NB4 (cell line): Measurements from ENCODE around the gene SKIL.
A peak's percentile ranks its signal among the peaks of the same experiment; 100 is the strongest.

Experiments
- DNase-seq: peaks from one replicate; pipeline ENCODE4 v3.0.0; 2010; ENCODE audit warnings: low read depth
- H3K4me3 ChIP-seq: one replicate; pipeline ENCODE4 v1.5.1; 2011; ENCODE audit warnings: mild to moderate bottlenecking, low read depth, low read length, moderate library complexity
- CTCF ChIP-seq: IDR thresholded peaks from one replicate; pipeline ENCODE4 v1.5.1; 2012; ENCODE audit warnings: low read depth, low read length
- MAX ChIP-seq: IDR thresholded peaks from 2 replicates; pipeline ENCODE4 v1.6.1; 2011; ENCODE audit warnings: low read depth, low read length
- MYC ChIP-seq: IDR thresholded peaks from 2 replicates; pipeline ENCODE4 v1.6.1; 2011; ENCODE audit warnings: low read depth, low read length
- POLR2A ChIP-seq: IDR thresholded peaks from 2 replicates; pipeline ENCODE4 v1.6.1; 2011; ENCODE audit warnings: mild to moderate bottlenecking; ENCODE audit not compliant: insufficient read length; ENCODE audit errors: extremely low read depth

Gene SKIL

GRCh38 chr3:170405101-170405500, 47.6 kb downstream of the SKIL start:
- no peak overlapping the region for H3K4me3 ChIP-seq
- no peak for DNase-seq
- TF ChIP-seq MYC (no peak), MAX (no peak), CTCF (no peak), POLR2A (no peak)

GRCh38 chr3:170410428-170411029, 53.0 kb downstream of the SKIL start:
- no peak overlapping the region for H3K4me3 ChIP-seq
- peak; percentile 35 for DNase-seq
- TF ChIP-seq MAX (no peak), POLR2A (no peak), CTCF (peak; percentile 22), MYC (no peak)

- no peak for DNase-seq
- no peak overlapping the region for H3K4me3 ChIP-seq
- TF ChIP-seq MAX = no peak
- no peak for TF ChIP-seq CTCF
- no peak for TF ChIP-seq POLR2A
- no peak for TF ChIP-seq MYC
Measured at GRCh38 chr3:170413291-170413690, 55.8 kb downstream of the SKIL start.

- no peak for TF ChIP-seq POLR2A
- TF ChIP-seq CTCF = peak; percentile 98
- H3K4me3 ChIP-seq = no peak overlapping the region
- DNase-seq = peak; percentile 66
Measured at GRCh38 chr3:170414202-170414663, 56.7 kb downstream of the SKIL start.

- TF ChIP-seq MYC = no peak
- no peak for TF ChIP-seq MAX
- no peak for TF ChIP-seq CTCF
- no peak for TF ChIP-seq POLR2A
- H3K4me3 ChIP-seq = no peak overlapping the region
- no peak for DNase-seq
Measured at GRCh38 chr3:170417090-170417489, 59.6 kb downstream of the SKIL start.
